Osteoblast (primary cell): ENCODE data around the gene ADGRD1. TPM values are rescaled to one million over a fixed set of nuclear protein-coding genes. Genes with fewer than 3 reads are reported as not detected.

Source experiments
- DNase-seq: peaks from one replicate; pipeline ENCODE4 v3.0.0; 2011; ENCODE audit warnings: low spot score, mixed read lengths; ENCODE audit not compliant: insufficient read length; ENCODE audit errors: missing footprints
- H2AFZ ChIP-seq: 2 replicates; pipeline ENCODE4 v1.6.0; 2011; ENCODE audit warnings: mild to moderate bottlenecking, low read length
- H3K27ac ChIP-seq: 2 replicates; pipeline ENCODE4 v1.5.1; 2011; ENCODE audit warnings: mild to moderate bottlenecking, low read depth, low read length, moderate library complexity
- H3K27me3 ChIP-seq: 2 replicates; pipeline ENCODE4 v1.6.0; 2012; ENCODE audit warnings: mild to moderate bottlenecking, control low read depth, inconsistent platforms, low read length, moderate library complexity; ENCODE audit not compliant: insufficient read depth
- H3K36me3 ChIP-seq: 2 replicates; pipeline ENCODE4 v1.5.1; 2011; ENCODE audit warnings: mild to moderate bottlenecking, low read length, control low read depth, moderate library complexity; ENCODE audit not compliant: insufficient read depth
- H3K4me1 ChIP-seq: 2 replicates; pipeline ENCODE4 v1.5.1; 2011; ENCODE audit warnings: mild to moderate bottlenecking, low read length, control low read depth, moderate library complexity; ENCODE audit not compliant: insufficient read depth
- H3K4me2 ChIP-seq: 2 replicates; pipeline ENCODE4 v1.6.0; 2011; ENCODE audit warnings: mild to moderate bottlenecking, low read length; ENCODE audit not compliant: insufficient read depth
- H3K4me3 ChIP-seq: fragments of 200-600 bp; sonication (generic); 3 replicates; pipeline ENCODE4 v1.5.1; 2012; ENCODE audit warnings: mild to moderate bottlenecking, low read length, inconsistent platforms; ENCODE audit not compliant: insufficient read depth
- H3K79me2 ChIP-seq: 2 replicates; pipeline ENCODE4 v1.6.0; 2012; ENCODE audit warnings: mild to moderate bottlenecking, low read length, control low read depth, inconsistent platforms; ENCODE audit not compliant: insufficient read depth
- H3K9me3 ChIP-seq: 2 replicates; pipeline ENCODE4 v1.5.1; 2011; ENCODE audit warnings: low read depth, low read length, control low read depth
- H4K20me1 ChIP-seq: 2 replicates; pipeline ENCODE4 v1.6.0; 2012; ENCODE audit warnings: mild to moderate bottlenecking, low read length, control low read depth; ENCODE audit not compliant: insufficient read depth
- total RNA-seq: library from RNA; depleted of rRNA; stranded (reverse); fragments of >200 nt; gene quantifications from 2 replicates; pipeline ENCODE4 v1.2.3, GENCODE V29; 2012
- TF ChIP-seq, protein P1 (sequence below): IDR thresholded peaks from 2 replicates; pipeline ENCODE4 v1.5.1; 2011; ENCODE audit warnings: mild to moderate bottlenecking, low read depth, low read length, moderate library complexity; ENCODE audit errors: extremely low read depth

ADGRD1 gene
- total RNA-seq, 1 donor: 0.72 TPM

DNA sequence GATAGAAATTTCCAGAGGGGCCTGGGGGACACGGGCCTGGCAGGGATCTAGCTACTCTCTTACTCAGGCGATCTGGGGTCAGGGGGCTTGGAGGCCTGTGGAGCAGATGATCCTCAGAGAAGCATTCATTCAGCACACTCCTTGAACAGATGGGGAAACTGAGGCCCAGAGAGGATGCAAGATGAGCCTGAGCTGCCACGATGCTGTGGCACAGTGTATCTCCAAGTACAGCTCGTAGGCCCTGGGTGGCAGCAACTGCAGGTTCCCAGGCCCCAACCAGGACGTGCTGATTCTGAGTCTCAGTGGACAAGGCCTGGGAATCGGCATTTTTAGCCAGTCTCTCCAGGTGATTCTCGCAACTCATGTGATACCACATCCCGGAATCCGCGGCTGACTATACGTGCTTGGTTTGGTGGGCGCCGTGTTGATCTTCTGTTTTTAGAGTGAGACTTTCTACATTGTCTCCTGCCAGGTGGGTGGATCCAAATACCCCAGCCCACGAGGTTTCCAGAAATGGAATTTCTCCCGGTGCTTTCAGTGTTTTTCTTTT, 22.5 kb downstream of the ADGRD1 start:
- Histone ChIP-seq H3K4me3 (no peak overlapping the region), H3K36me3 (no peaks in the 10 kb centered on the region), H3K79me2 (no peaks in the 10 kb centered on the region), H4K20me1 (no peaks in the 10 kb centered on the region), H3K9me3 (no peaks in the 10 kb centered on the region), H3K27ac (no peak overlapping the region), H3K27me3 (no peaks in the 10 kb centered on the region), H2AFZ (no peak overlapping the region), H3K4me2 (no peak overlapping the region), H3K4me1 (no peaks in the 10 kb centered on the region)
- TF ChIP-seq, protein P1, sequence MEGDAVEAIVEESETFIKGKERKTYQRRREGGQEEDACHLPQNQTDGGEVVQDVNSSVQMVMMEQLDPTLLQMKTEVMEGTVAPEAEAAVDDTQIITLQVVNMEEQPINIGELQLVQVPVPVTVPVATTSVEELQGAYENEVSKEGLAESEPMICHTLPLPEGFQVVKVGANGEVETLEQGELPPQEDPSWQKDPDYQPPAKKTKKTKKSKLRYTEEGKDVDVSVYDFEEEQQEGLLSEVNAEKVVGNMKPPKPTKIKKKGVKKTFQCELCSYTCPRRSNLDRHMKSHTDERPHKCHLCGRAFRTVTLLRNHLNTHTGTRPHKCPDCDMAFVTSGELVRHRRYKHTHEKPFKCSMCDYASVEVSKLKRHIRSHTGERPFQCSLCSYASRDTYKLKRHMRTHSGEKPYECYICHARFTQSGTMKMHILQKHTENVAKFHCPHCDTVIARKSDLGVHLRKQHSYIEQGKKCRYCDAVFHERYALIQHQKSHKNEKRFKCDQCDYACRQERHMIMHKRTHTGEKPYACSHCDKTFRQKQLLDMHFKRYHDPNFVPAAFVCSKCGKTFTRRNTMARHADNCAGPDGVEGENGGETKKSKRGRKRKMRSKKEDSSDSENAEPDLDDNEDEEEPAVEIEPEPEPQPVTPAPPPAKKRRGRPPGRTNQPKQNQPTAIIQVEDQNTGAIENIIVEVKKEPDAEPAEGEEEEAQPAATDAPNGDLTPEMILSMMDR: no peak
- no peak for DNase-seq

DNA sequence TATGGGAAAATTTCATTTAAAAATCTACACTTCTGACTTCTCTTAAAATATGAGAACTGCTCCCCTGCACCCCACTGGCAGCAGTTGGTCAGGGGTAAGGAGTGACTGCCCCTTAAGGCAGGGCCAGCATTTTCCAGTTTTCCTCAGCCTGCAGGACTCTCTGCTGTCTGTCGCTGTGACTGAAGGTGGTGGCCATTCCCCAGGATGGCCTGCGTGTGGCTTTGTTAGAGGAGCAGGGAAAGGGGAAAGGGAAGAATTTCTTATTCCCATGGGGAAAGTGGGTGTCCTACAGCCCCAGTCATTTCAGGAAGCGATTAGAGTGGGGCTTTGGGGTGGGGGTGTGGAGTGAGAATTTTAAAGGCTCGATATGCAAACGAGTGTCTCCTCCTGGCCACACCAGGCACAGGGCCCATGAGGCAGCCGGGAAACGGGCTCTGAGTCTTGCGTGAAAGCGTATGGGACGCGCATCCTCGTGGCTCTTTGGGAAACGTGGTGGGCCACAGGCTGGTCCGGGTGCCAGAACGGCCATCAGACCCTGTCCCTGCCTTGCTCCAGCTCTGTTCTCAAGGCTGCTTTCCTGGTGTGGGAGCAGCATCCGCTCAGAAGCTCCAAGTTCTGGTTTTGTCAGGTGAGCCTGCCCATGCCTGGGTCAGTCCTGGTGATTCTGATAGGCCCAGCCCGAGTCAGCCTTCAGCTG, 23.5 kb downstream of the ADGRD1 start:
- Histone ChIP-seq H3K79me2 (no peaks in the 10 kb centered on the region), H3K9me3 (no peaks in the 10 kb centered on the region), H3K4me1 (no peaks in the 10 kb centered on the region), H2AFZ (no peak overlapping the region), H4K20me1 (no peaks in the 10 kb centered on the region), H3K36me3 (no peaks in the 10 kb centered on the region), H3K27ac (no peak overlapping the region), H3K4me3 (no peak overlapping the region), H3K27me3 (no peaks in the 10 kb centered on the region), H3K4me2 (no peak overlapping the region)
- DNase-seq: no peak
- TF ChIP-seq, protein P1: no peak

DNA sequence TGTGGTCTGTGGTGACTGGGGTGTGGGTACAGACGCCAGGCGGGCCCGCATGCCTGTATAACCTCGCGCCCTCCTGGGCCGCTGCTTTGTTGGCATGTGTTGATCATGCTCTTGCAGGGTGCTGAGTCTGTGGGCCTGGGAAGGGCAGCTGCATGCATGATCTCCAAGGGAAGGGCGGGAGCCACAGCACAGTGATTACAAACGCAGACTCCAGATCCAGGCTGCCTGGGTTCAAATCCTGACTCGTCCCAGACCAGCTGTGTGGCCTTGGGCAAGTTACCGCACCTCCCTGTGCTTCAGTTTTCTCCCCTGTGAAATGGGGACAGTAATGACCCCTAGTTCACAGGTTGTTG, 24.0 kb downstream of the ADGRD1 start:
- Histone ChIP-seq H3K36me3 (no peaks in the 10 kb centered on the region), H3K9me3 (no peaks in the 10 kb centered on the region), H3K79me2 (no peaks in the 10 kb centered on the region), H3K27ac (no peak overlapping the region), H3K4me2 (no peak overlapping the region), H4K20me1 (no peaks in the 10 kb centered on the region), H3K4me3 (no peak overlapping the region), H3K4me1 (no peaks in the 10 kb centered on the region), H3K27me3 (no peaks in the 10 kb centered on the region), H2AFZ (no peak overlapping the region)
- no peak for DNase-seq
- TF ChIP-seq, protein P1: no peak

DNA sequence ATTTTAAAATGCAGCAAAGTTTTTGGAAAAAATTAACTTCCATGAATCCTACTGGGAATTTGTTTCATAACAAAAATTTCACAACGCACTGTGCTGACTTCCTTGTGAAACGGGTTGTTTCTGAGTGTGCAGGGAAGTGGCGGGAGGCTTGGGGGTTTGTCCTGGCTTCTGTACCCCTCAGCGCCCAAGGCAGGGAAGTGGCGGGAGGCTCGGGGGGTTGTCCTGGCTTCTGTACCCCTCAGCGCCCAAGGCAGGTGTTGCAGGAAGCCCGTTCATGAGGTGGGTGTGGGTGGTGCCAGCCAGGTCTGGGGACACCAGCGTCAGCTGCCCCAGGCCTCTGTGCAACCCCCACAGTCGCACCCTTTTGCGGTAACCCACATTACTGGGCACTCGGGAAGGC, 25.1 kb downstream of the ADGRD1 start:
- Histone ChIP-seq H3K27me3 (no peaks in the 10 kb centered on the region), H2AFZ (no peak overlapping the region), H3K4me3 (no peak overlapping the region), H3K4me1 (no peaks in the 10 kb centered on the region), H3K79me2 (no peaks in the 10 kb centered on the region), H3K36me3 (no peaks in the 10 kb centered on the region), H3K27ac (no peak overlapping the region), H3K9me3 (no peaks in the 10 kb centered on the region), H4K20me1 (no peaks in the 10 kb centered on the region), H3K4me2 (no peak overlapping the region)
- TF ChIP-seq, protein P1: no peak
- no peak for DNase-seq
